Psoas muscle (tissue), 8 donors: ENCODE results near the gene RBFOX1. TPM values are rescaled to one million over a fixed set of nuclear protein-coding genes. Genes with fewer than 3 reads are reported as not detected.

ENCODE experiments used
- ATAC-seq, 4 donors: fragments of 200-7000 bp; cut with Tn5 transposase; one replicate each; pipeline ENCODE4 v1.9.1; 2020; ENCODE audit warnings: moderate library complexity in 3 of 4, mild to moderate bottlenecking in 2 of 4
- DNase-seq, 2 donors: peaks; one replicate each; pipeline ENCODE4 v3.0.0-alpha.2; 2020
- H3K27ac ChIP-seq: fragments of 200-600 bp; one replicate; pipeline ENCODE4 v1.8.0; 2022
- H3K27me3 ChIP-seq, 3 donors: fragments of 200-600 bp in 1 of 3; one replicate each; pipeline versions ENCODE4 v1.6.1 to v1.8.0; 2013 to 2022; ENCODE audit warnings: low read length in 2 of 3, mild to moderate bottlenecking in 2 of 3, moderate library complexity in 1 of 3; ENCODE audit not compliant: insufficient read depth in 3 of 3
- H3K36me3 ChIP-seq, 2 donors: fragments of 200-600 bp in 1 of 2; one replicate each; pipeline versions ENCODE4 v1.6.1 to v1.8.0; 2013 to 2022; ENCODE audit warnings: low read depth in 1 of 2, mild to moderate bottlenecking in 1 of 2, moderate library complexity in 1 of 2; ENCODE audit not compliant: insufficient read depth in 1 of 2
- H3K4me1 ChIP-seq: fragments of 200-600 bp; one replicate; pipeline ENCODE4 v1.8.0; 2022
- H3K4me3 ChIP-seq: fragments of 200-600 bp; one replicate; pipeline ENCODE4 v1.8.0; 2022; ENCODE audit warnings: mild to moderate bottlenecking
- H3K9me3 ChIP-seq: fragments of 200-600 bp; one replicate; pipeline ENCODE4 v1.8.0; 2022
- CTCF ChIP-seq: fragments of 200-600 bp; IDR thresholded peaks from one replicate; pipeline ENCODE4 v1.8.0; 2022; ENCODE audit warnings: antibody characterized with exemption
- WGBS, 3 donors: extraction: QIAGEN DNeasy Blood & Tissue Kit; methylation state at CpG; one replicate each; pipeline versions ENCODE4 v1.1.6 to v1.1.7; 2013; 5-methylcytosine and 5-hydroxymethylcytosine counted together
- intact Hi-C, 2 donors: fragments of 100-400 bp; cut with DNase I; formaldehyde crosslinking; loops; one replicate each; pipeline versions ENCODE4 v1.11.0 to v1.14.2; 2022
- polyA plus RNA-seq, 3 donors: library from polyadenylated mRNA; stranded (reverse); fragments of 200-250 nt; gene quantifications; one replicate each; pipeline ENCODE4 v1.2.3, GENCODE V29; 2013
- total RNA-seq, 4 donors: library from RNA; stranded (reverse); fragmentation: NEBNext Ultra II Directional in 2 of 4; extraction: Animal tissue kit (Norgen Biotek cat#: 25700) in 2 of 4; gene quantifications; one replicate each; pipeline versions ENCODE4 v1.2.1 to v1.2.4, GENCODE V29; 2021 to 2023
- donor health status: healthy with polysubstance abuse.
- donor health status: DM: no; HTN: no; CAD: no; lungs with moderate emphysema.
- donor health status: Bipolar disorder and iron deficiency.
- donor health status: healthy.
- donor health status: DM: yes; HTN: yes; CAD: no.
- donor health status: DM: no; HTN: no; CAD: no.
- donor health status: DM: no; HTN: no; CAD: no.
- donor health status: DM: yes; HTN: yes; CAD: no.

RBFOX1 gene
- total and polyA plus RNA-seq, 7 donors, result 2.8 to 141 (median 113) TPM

GRCh38 chr16:7374614-7375174 lies 42.0 kb downstream of the RBFOX1 start:
- no peak overlapping the region for H3K4me3 ChIP-seq
- DNase-seq (no peak), ATAC-seq (no peak)
- H3K27ac ChIP-seq, result peak overlapping the region; percentile 78
- no peaks in the 10 kb centered on the region for H3K9me3 ChIP-seq
- H3K36me3 ChIP-seq, result no peaks in the 10 kb centered on the region
- no peak for TF ChIP-seq CTCF
- intact Hi-C loops, result no loop called here
- H3K4me1 ChIP-seq, result peaks cover 83% of the 10 kb centered on the region
- WGBS, 3 donors, result 43 to 50% (median 44%) methylated on average over 9 of the region's 9 CpGs
- H3K27me3 ChIP-seq, result no peaks in the 10 kb centered on the region

- 81 to 83% (median 81%) methylated on average over 5 of the region's 5 CpGs for WGBS, 3 donors
These were observed 43.6 kb downstream of the RBFOX1 start for GRCh38 chr16:7376227-7376626.

GRCh38 chr16:7377231-7377630 lies 44.6 kb downstream of the RBFOX1 start:
- peak; percentile 14 to 52 (median 38) for ATAC-seq

More at GRCh38 chr16:7376227-7376626, 43.6 kb downstream of the RBFOX1 start:
- no peak for TF ChIP-seq CTCF
- intact Hi-C loops, result no loop called here
- ATAC-seq, result no peak
- Histone ChIP-seq H3K4me1 (peaks cover 84% of the 10 kb centered on the region), H3K9me3 (no peaks in the 10 kb centered on the region), H3K36me3 (no peaks in the 10 kb centered on the region), H3K27ac (peak overlapping the region; percentile 78), H3K27me3 (no peaks in the 10 kb centered on the region), H3K4me3 (no peak overlapping the region)
- no peak for DNase-seq

GRCh38 chr16:7378024-7378695 lies 45.5 kb downstream of the RBFOX1 start:
- intact Hi-C loops, result no loop called here
- no peaks in the 10 kb centered on the region for H3K27me3 ChIP-seq
- H3K4me3 ChIP-seq, result peak overlapping the region; percentile 26
- 45 to 67% (median 47%) methylated on average over 16 of the region's 16 CpGs for WGBS, 3 donors
- no peak for DNase-seq
- H3K27ac ChIP-seq, result peak overlapping the region; percentile 78
- no peaks in the 10 kb centered on the region for H3K9me3 ChIP-seq
- peak; percentile 62 to 81 (median 76) for ATAC-seq
- H3K36me3 ChIP-seq, result no peaks in the 10 kb centered on the region
- TF ChIP-seq CTCF, result no peak
- peaks cover 83% of the 10 kb centered on the region for H3K4me1 ChIP-seq

More at GRCh38 chr16:7377231-7377630, 44.6 kb downstream of the RBFOX1 start:
- 56 to 72% (median 56%) methylated on average over 5 of the region's 5 CpGs for WGBS, 3 donors
- no peak for DNase-seq
- H3K27ac ChIP-seq, result peak overlapping the region; percentile 78
- H3K9me3 ChIP-seq, result no peaks in the 10 kb centered on the region
- no peaks in the 10 kb centered on the region for H3K27me3 ChIP-seq
- H3K4me1 ChIP-seq, result peaks cover 84% of the 10 kb centered on the region
- no peak overlapping the region for H3K4me3 ChIP-seq
- TF ChIP-seq CTCF, result no peak
- H3K36me3 ChIP-seq, result no peaks in the 10 kb centered on the region
- intact Hi-C loops, result no loop called here
